ENCODE data around the gene PPP4R3B.

The PPP4R3B gene

GRCh38 chr2:55511508-55512124 lies 105.8 kb downstream of the PPP4R3B start:
- no peak for DNase-seq

- DNase-seq: no peak
These were observed 114.8 kb downstream of the PPP4R3B start for GRCh38 chr2:55502590-55503141.

- DNase-seq: no peak
These were observed 117.4 kb downstream of the PPP4R3B start for GRCh38 chr2:55500025-55500424.

- no peak for DNase-seq
These were observed 118.8 kb downstream of the PPP4R3B start for GRCh38 chr2:55498582-55498981.
